ENCODE measurements around the gene TENM3. TPM values are rescaled to one million over a fixed set of nuclear protein-coding genes. Genes with fewer than 3 reads are reported as not detected.

The TENM3 gene
- total and polyA plus RNA-seq, 9 donors: 11.0 to 32.9 (median 23.2) TPM

GRCh38 chr4:182536221-182536811, 293.1 kb downstream of the TENM3 start:
- WGBS (ENCODE audit: insufficient coverage): 83% methylated on average over 2 of the region's 8 CpGs
- Histone ChIP-seq H3K27me3 (ENCODE audit: control insufficient read depth, insufficient read depth, low read length) (no peaks in the 10 kb centered on the region), H3K27ac (ENCODE audit: low read length) (no peak overlapping the region), H3K9me3 (replicated peaks; ENCODE audit: control insufficient read depth, low read depth, low read length) (no peaks in the 10 kb centered on the region), H3K4me3 (ENCODE audit: low read length) (no peak overlapping the region), H3K4me1 (ENCODE audit: control insufficient read depth, insufficient read depth, low read length) (peaks cover 5% of the 10 kb centered on the region), H3K36me3 (ENCODE audit: control insufficient read depth, insufficient read depth, low read length) (no peaks in the 10 kb centered on the region)
- DNase-seq: no peak

- H3K27ac ChIP-seq (ENCODE audit: low read length): no peak overlapping the region
- H3K4me3 ChIP-seq (ENCODE audit: low read length): no peak overlapping the region
- H3K9me3 ChIP-seq (replicated peaks; ENCODE audit: control insufficient read depth, low read depth, low read length): no peaks in the 10 kb centered on the region
- no peaks in the 10 kb centered on the region for H3K27me3 ChIP-seq (ENCODE audit: control insufficient read depth, insufficient read depth, low read length)
- no peak for DNase-seq
- 57% methylated on average over 5 of the region's 10 CpGs for WGBS (ENCODE audit: insufficient coverage)
- no peaks in the 10 kb centered on the region for H3K36me3 ChIP-seq (ENCODE audit: control insufficient read depth, insufficient read depth, low read length)
- H3K4me1 ChIP-seq (ENCODE audit: control insufficient read depth, insufficient read depth, low read length): no peaks in the 10 kb centered on the region
Observed at GRCh38 chr4:182537031-182537795, 294.0 kb downstream of the TENM3 start.

GRCh38 chr4:182538031-182538430, 294.8 kb downstream of the TENM3 start:
- Histone ChIP-seq H3K4me3 (ENCODE audit: low read length) (no peak overlapping the region), H3K27me3 (ENCODE audit: control insufficient read depth, insufficient read depth, low read length) (no peaks in the 10 kb centered on the region), H3K36me3 (ENCODE audit: control insufficient read depth, insufficient read depth, low read length) (no peaks in the 10 kb centered on the region), H3K27ac (ENCODE audit: low read length) (no peak overlapping the region), H3K9me3 (replicated peaks; ENCODE audit: control insufficient read depth, low read depth, low read length) (no peaks in the 10 kb centered on the region), H3K4me1 (ENCODE audit: control insufficient read depth, insufficient read depth, low read length) (no peaks in the 10 kb centered on the region)
- DNase-seq: no peak
- 100% methylated on average over 1 of the region's 4 CpGs for WGBS (ENCODE audit: insufficient coverage)

GRCh38 chr4:182540496-182540895, 297.3 kb downstream of the TENM3 start:
- no peaks in the 10 kb centered on the region for H3K36me3 ChIP-seq (ENCODE audit: control insufficient read depth, insufficient read depth, low read length)
- no peak for DNase-seq
- 67% methylated on average over 2 of the region's 8 CpGs for WGBS (ENCODE audit: insufficient coverage)
- no peak overlapping the region for H3K27ac ChIP-seq (ENCODE audit: low read length)
- no peaks in the 10 kb centered on the region for H3K4me1 ChIP-seq (ENCODE audit: control insufficient read depth, insufficient read depth, low read length)
- no peaks in the 10 kb centered on the region for H3K9me3 ChIP-seq (replicated peaks; ENCODE audit: control insufficient read depth, low read depth, low read length)
- H3K27me3 ChIP-seq (ENCODE audit: control insufficient read depth, insufficient read depth, low read length): no peaks in the 10 kb centered on the region
- H3K4me3 ChIP-seq (ENCODE audit: low read length): no peak overlapping the region

GRCh38 chr4:182547435-182547834, 304.2 kb downstream of the TENM3 start:
- Histone ChIP-seq H3K9me3 (replicated peaks; ENCODE audit: control insufficient read depth, low read depth, low read length) (no peaks in the 10 kb centered on the region), H3K4me1 (ENCODE audit: control insufficient read depth, insufficient read depth, low read length) (no peaks in the 10 kb centered on the region), H3K27me3 (ENCODE audit: control insufficient read depth, insufficient read depth, low read length) (no peaks in the 10 kb centered on the region), H3K4me3 (ENCODE audit: low read length) (no peak overlapping the region), H3K27ac (ENCODE audit: low read length) (no peak overlapping the region), H3K36me3 (ENCODE audit: control insufficient read depth, insufficient read depth, low read length) (no peaks in the 10 kb centered on the region)
- WGBS (ENCODE audit: insufficient coverage): 100% methylated on average over 3 of the region's 4 CpGs
- DNase-seq: no peak

- DNase-seq: no peak
- no peak overlapping the region for H3K27ac ChIP-seq (ENCODE audit: low read length)
- H3K9me3 ChIP-seq (replicated peaks; ENCODE audit: control insufficient read depth, low read depth, low read length): no peaks in the 10 kb centered on the region
- no peaks in the 10 kb centered on the region for H3K27me3 ChIP-seq (ENCODE audit: control insufficient read depth, insufficient read depth, low read length)
- H3K4me3 ChIP-seq (ENCODE audit: low read length): no peak overlapping the region
- WGBS (ENCODE audit: insufficient coverage): 92% methylated on average over 2 of the region's 6 CpGs
- no peaks in the 10 kb centered on the region for H3K36me3 ChIP-seq (ENCODE audit: control insufficient read depth, insufficient read depth, low read length)
- no peaks in the 10 kb centered on the region for H3K4me1 ChIP-seq (ENCODE audit: control insufficient read depth, insufficient read depth, low read length)
Observed at GRCh38 chr4:182548156-182548555, 305.0 kb downstream of the TENM3 start.

GRCh38 chr4:182549356-182549755, 306.2 kb downstream of the TENM3 start:
- H3K36me3 ChIP-seq (ENCODE audit: control insufficient read depth, insufficient read depth, low read length): no peaks in the 10 kb centered on the region
- no peaks in the 10 kb centered on the region for H3K27me3 ChIP-seq (ENCODE audit: control insufficient read depth, insufficient read depth, low read length)
- no peak overlapping the region for H3K4me3 ChIP-seq (ENCODE audit: low read length)
- no peaks in the 10 kb centered on the region for H3K4me1 ChIP-seq (ENCODE audit: control insufficient read depth, insufficient read depth, low read length)
- peak; percentile 50 for DNase-seq
- WGBS (ENCODE audit: insufficient coverage): 33% methylated on average over 1 of the region's 5 CpGs
- H3K9me3 ChIP-seq (replicated peaks; ENCODE audit: control insufficient read depth, low read depth, low read length): no peaks in the 10 kb centered on the region
- H3K27ac ChIP-seq (ENCODE audit: low read length): no peak overlapping the region

GRCh38 chr4:182552948-182553347, 309.7 kb downstream of the TENM3 start:
- no peak for DNase-seq
- H3K36me3 ChIP-seq (ENCODE audit: control insufficient read depth, insufficient read depth, low read length): no peaks in the 10 kb centered on the region
- 82% methylated on average over 5 of the region's 9 CpGs for WGBS (ENCODE audit: insufficient coverage)
- no peaks in the 10 kb centered on the region for H3K27me3 ChIP-seq (ENCODE audit: control insufficient read depth, insufficient read depth, low read length)
- no peak overlapping the region for H3K4me3 ChIP-seq (ENCODE audit: low read length)
- H3K27ac ChIP-seq (ENCODE audit: low read length): no peak overlapping the region
- H3K4me1 ChIP-seq (ENCODE audit: control insufficient read depth, insufficient read depth, low read length): no peaks in the 10 kb centered on the region
- no peaks in the 10 kb centered on the region for H3K9me3 ChIP-seq (replicated peaks; ENCODE audit: control insufficient read depth, low read depth, low read length)

- Histone ChIP-seq H3K4me1 (ENCODE audit: control insufficient read depth, insufficient read depth, low read length) (no peaks in the 10 kb centered on the region), H3K27ac (ENCODE audit: low read length) (no peak overlapping the region), H3K27me3 (ENCODE audit: control insufficient read depth, insufficient read depth, low read length) (no peaks in the 10 kb centered on the region), H3K4me3 (ENCODE audit: low read length) (no peak overlapping the region), H3K36me3 (ENCODE audit: control insufficient read depth, insufficient read depth, low read length) (no peaks in the 10 kb centered on the region), H3K9me3 (replicated peaks; ENCODE audit: control insufficient read depth, low read depth, low read length) (no peaks in the 10 kb centered on the region)
- WGBS (ENCODE audit: insufficient coverage): 33% methylated on average over 1 of the region's 6 CpGs
- DNase-seq: no peak
Observed at GRCh38 chr4:182553653-182554052, 310.5 kb downstream of the TENM3 start.

- no peak overlapping the region for H3K27ac ChIP-seq (ENCODE audit: low read length)
- H3K27me3 ChIP-seq (ENCODE audit: control insufficient read depth, insufficient read depth, low read length): no peaks in the 10 kb centered on the region
- DNase-seq: no peak
- no peak overlapping the region for H3K4me3 ChIP-seq (ENCODE audit: low read length)
- no peaks in the 10 kb centered on the region for H3K4me1 ChIP-seq (ENCODE audit: control insufficient read depth, insufficient read depth, low read length)
- H3K36me3 ChIP-seq (ENCODE audit: control insufficient read depth, insufficient read depth, low read length): no peaks in the 10 kb centered on the region
- H3K9me3 ChIP-seq (replicated peaks; ENCODE audit: control insufficient read depth, low read depth, low read length): no peaks in the 10 kb centered on the region
- no CpG with 5 or more reads among the region's 7 CpGs for WGBS (ENCODE audit: insufficient coverage)
Observed at GRCh38 chr4:182554736-182555135, 311.5 kb downstream of the TENM3 start.

All from muscle of leg (tissue), 11 donors.